Measurements from ENCODE around the gene SEC24A. TPM values are rescaled to one million over a fixed set of nuclear protein-coding genes. Genes with fewer than 3 reads are reported as not detected.

Gene SEC24A
- total RNA-seq, 1 experiment from 2014 or later: 22.0 TPM

DNA sequence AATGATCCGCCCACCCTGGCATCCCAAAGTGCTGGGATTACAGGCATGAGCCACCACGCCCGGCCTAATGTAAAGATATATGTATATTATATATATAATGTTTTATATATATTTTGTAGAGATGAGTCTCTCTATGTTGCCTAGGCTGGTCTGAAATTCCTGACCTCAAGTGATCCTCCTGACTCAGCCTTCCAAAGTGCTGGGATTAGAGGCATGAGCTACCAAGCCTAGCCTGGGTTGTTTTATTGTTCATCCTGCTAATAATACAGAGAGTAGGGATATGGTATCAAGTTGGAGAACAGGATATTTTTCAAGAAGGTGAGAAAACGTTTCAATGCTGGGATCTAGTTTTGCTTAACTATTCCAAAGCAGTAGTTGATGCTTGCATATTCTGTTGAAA is 2.9 kb downstream of the SEC24A start:
- Histone ChIP-seq H3K9me3 (ENCODE audit: low read depth, low read length, poor library complexity, severe bottlenecking) (no peaks in the 10 kb centered on the region), H3K4me1 (ENCODE audit: insufficient read depth, low read length, poor library complexity, severe bottlenecking) (no peaks in the 10 kb centered on the region), H3K27ac (ENCODE audit: low read depth, low read length, poor library complexity, severe bottlenecking) (no peak overlapping the region), H3K36me3 (ENCODE audit: insufficient read depth, low read length, poor library complexity, severe bottlenecking) (no peaks in the 10 kb centered on the region), H3K27me3 (replicated peaks; ENCODE audit: insufficient read depth, low read depth, low read length, poor library complexity) (no peaks in the 10 kb centered on the region), H3K4me3 (ENCODE audit: low read depth, low read length, poor library complexity, severe bottlenecking) (no peak overlapping the region)
- ChIA-PET POLR2A (ENCODE audit: low non-redundant PET) (no interaction called here), CTCF (no interaction called here)
- TF ChIP-seq CTCF (conservative IDR thresholded peaks at IDR 0.05; ENCODE audit: low read depth, low read length) (no peak), EZH2 (IDR thresholded peaks at IDR 0.05; ENCODE audit: borderline replicate concordance, low read depth, low read length, poor library complexity, severe bottlenecking) (no peak)
- intact Hi-C loops (cut with micrococcal nuclease; ENCODE audit: unreplicated experiment): no loop called here
- DNase-seq (ENCODE audit: low spot score): no peak
- no TSS peak for BruUV-seq (replicated peaks)

DNA sequence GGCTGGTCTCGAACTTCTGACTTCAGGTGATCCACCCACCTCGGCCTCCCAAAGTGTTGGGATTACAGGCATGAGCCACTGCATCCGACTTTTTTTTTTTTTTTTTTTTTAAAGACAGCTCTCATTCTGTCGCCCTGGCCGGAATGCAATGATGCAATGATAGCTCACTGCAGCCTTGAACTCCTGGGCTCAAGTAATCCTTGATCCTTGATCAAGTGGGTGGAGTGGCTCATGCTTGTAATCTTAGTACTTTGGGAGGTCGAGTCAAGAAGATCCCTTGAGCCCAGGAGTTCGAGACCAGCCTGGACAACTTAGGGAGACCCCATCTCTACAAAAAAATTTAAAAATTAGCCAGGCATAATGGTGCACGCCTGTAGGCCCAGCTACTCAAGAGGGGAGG is 8.1 kb downstream of the SEC24A start:
- no peak for DNase-seq (ENCODE audit: low spot score)
- H3K9me3 ChIP-seq (ENCODE audit: low read depth, low read length, poor library complexity, severe bottlenecking): no peaks in the 10 kb centered on the region
- TF ChIP-seq CTCF (conservative IDR thresholded peaks at IDR 0.05; ENCODE audit: low read depth, low read length) (no peak), EZH2 (IDR thresholded peaks at IDR 0.05; ENCODE audit: borderline replicate concordance, low read depth, low read length, poor library complexity, severe bottlenecking) (no peak)
- no peaks in the 10 kb centered on the region for H3K4me1 ChIP-seq (ENCODE audit: insufficient read depth, low read length, poor library complexity, severe bottlenecking)
- H3K27ac ChIP-seq (ENCODE audit: low read depth, low read length, poor library complexity, severe bottlenecking): no peak overlapping the region
- BruUV-seq (replicated peaks): no TSS peak
- no peaks in the 10 kb centered on the region for H3K36me3 ChIP-seq (ENCODE audit: insufficient read depth, low read length, poor library complexity, severe bottlenecking)
- ChIA-PET CTCF (no interaction called here), POLR2A (ENCODE audit: low non-redundant PET) (no interaction called here)
- no peaks in the 10 kb centered on the region for H3K27me3 ChIP-seq (replicated peaks; ENCODE audit: insufficient read depth, low read depth, low read length, poor library complexity)
- no peak overlapping the region for H3K4me3 ChIP-seq (ENCODE audit: low read depth, low read length, poor library complexity, severe bottlenecking)
- intact Hi-C loops (cut with micrococcal nuclease; ENCODE audit: unreplicated experiment): no loop called here

GRCh38 chr5:134659456-134659855 is 10.9 kb downstream of the SEC24A start:
- Histone ChIP-seq H3K4me1 (ENCODE audit: insufficient read depth, low read length, poor library complexity, severe bottlenecking) (no peaks in the 10 kb centered on the region), H3K4me3 (ENCODE audit: low read depth, low read length, poor library complexity, severe bottlenecking) (no peak overlapping the region), H3K36me3 (ENCODE audit: insufficient read depth, low read length, poor library complexity, severe bottlenecking) (peaks cover 8% of the 10 kb centered on the region), H3K27me3 (replicated peaks; ENCODE audit: insufficient read depth, low read depth, low read length, poor library complexity) (no peaks in the 10 kb centered on the region), H3K9me3 (ENCODE audit: low read depth, low read length, poor library complexity, severe bottlenecking) (no peaks in the 10 kb centered on the region), H3K27ac (ENCODE audit: low read depth, low read length, poor library complexity, severe bottlenecking) (no peak overlapping the region)
- no peak for TF ChIP-seq CTCF (conservative IDR thresholded peaks at IDR 0.05; ENCODE audit: low read depth, low read length)
- ChIA-PET POLR2A (ENCODE audit: low non-redundant PET) (no interaction called here), CTCF (interaction anchor here (0.7 kb wide), 1 partner anchor 148 kb away, joined by 5 read pairs; no protein-coding TSS in a partner anchor)
- DNase-seq (ENCODE audit: low spot score): no peak
- no TSS peak for BruUV-seq (replicated peaks)
- intact Hi-C loops (cut with micrococcal nuclease; ENCODE audit: unreplicated experiment): no loop called here

All from A673 (cell line).